Breast epithelium (tissue), 3 donors: Measurements from ENCODE around the gene CCSER1.

Experiments
- POLR2A ChIP-seq: fragments of 450-650 bp; IDR thresholded peaks from one replicate; pipeline ENCODE4 v1.6.1; 2016; ENCODE audit warnings: antibody characterized with exemption, mild to moderate bottlenecking, moderate library complexity
- POLR2AphosphoS5 ChIP-seq, 3 donors: sonication (generic); formaldehyde crosslinking; IDR thresholded peaks; one replicate each; pipeline ENCODE4 v1.6.1; 2017; ENCODE audit warnings: antibody characterized with exemption in 3 of 3
- TF ChIP-seq, protein P1 (sequence below), 3 donors: fragments of 450-650 bp; IDR thresholded peaks; one replicate each; pipeline ENCODE4 v1.5.1; 2016 to 2017; ENCODE audit warnings: antibody characterized with exemption in 3 of 3, mild to moderate bottlenecking in 3 of 3, moderate library complexity in 3 of 3

DNA sequence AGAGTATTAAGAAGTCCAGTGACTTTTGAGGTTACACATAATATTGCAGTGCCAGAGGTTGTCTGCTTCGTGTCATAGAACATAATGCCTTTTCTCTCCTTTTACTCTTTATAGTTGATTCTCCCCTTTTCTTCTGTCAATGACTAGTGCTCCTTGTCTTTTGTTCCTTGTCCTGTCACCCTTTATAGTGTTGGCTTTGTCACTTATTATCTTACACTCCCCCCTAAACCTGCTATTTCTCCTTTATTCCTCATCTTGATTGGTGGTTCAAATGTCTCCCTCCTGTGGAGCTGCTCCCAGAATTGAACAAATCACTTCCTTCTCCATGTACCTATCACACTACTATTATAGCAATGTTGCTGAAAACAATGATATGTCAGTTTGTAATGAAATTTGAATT lies 1320.0 kb downstream of the CCSER1 start:
- TF ChIP-seq POLR2A (no peak), POLR2AphosphoS5 (IDR thresholded peaks at IDR 0.05) (no peak)
- TF ChIP-seq, protein P1, sequence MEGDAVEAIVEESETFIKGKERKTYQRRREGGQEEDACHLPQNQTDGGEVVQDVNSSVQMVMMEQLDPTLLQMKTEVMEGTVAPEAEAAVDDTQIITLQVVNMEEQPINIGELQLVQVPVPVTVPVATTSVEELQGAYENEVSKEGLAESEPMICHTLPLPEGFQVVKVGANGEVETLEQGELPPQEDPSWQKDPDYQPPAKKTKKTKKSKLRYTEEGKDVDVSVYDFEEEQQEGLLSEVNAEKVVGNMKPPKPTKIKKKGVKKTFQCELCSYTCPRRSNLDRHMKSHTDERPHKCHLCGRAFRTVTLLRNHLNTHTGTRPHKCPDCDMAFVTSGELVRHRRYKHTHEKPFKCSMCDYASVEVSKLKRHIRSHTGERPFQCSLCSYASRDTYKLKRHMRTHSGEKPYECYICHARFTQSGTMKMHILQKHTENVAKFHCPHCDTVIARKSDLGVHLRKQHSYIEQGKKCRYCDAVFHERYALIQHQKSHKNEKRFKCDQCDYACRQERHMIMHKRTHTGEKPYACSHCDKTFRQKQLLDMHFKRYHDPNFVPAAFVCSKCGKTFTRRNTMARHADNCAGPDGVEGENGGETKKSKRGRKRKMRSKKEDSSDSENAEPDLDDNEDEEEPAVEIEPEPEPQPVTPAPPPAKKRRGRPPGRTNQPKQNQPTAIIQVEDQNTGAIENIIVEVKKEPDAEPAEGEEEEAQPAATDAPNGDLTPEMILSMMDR (IDR thresholded peaks at IDR 0.05) = no peak
